Smooth muscle cell (in vitro differentiated cells): ENCODE data around the gene RBM5. TPM values are rescaled to one million over a fixed set of nuclear protein-coding genes. Genes with fewer than 3 reads are reported as not detected.

Experiments
- DNase-seq: peaks from one replicate; lab custom pipeline; 2025; ENCODE audit not compliant: unreplicated experiment; lab: John Stamatoyannopoulos, UW
- H2AFZ ChIP-seq: fragments of 200-600 bp; sonication (generic); 2 replicates; pipeline ENCODE4 v1.6.0; 2016; ENCODE audit warnings: antibody characterized with exemption, low read depth, mild to moderate bottlenecking
- H3F3A ChIP-seq: fragments of 200-600 bp; sonication (generic); 2 replicates; pipeline ENCODE4 v1.6.0; 2017; ENCODE audit warnings: antibody characterized with exemption, low read depth
- H3K27ac ChIP-seq: fragments of 200-600 bp; sonication (generic); 2 replicates; pipeline ENCODE4 v1.5.1; 2016; ENCODE audit warnings: low read depth, mild to moderate bottlenecking
- H3K27me3 ChIP-seq: fragments of 200-600 bp; sonication (generic); 2 replicates; pipeline ENCODE4 v1.6.1; 2016; ENCODE audit warnings: low read depth, mild to moderate bottlenecking
- H3K36me3 ChIP-seq: fragments of 200-600 bp; sonication (generic); 2 replicates; pipeline ENCODE4 v1.5.1; 2016; ENCODE audit warnings: low read depth
- H3K4me1 ChIP-seq: fragments of 200-600 bp; sonication (generic); 2 replicates; pipeline ENCODE4 v1.5.1; 2016; ENCODE audit warnings: low read depth
- H3K4me2 ChIP-seq: fragments of 200-600 bp; sonication (generic); 2 replicates; pipeline ENCODE4 v1.6.0; 2016; ENCODE audit warnings: mild to moderate bottlenecking
- H3K4me3 ChIP-seq: fragments of 200-600 bp; sonication (generic); 2 replicates; pipeline ENCODE4 v1.5.1; 2016; ENCODE audit warnings: mild to moderate bottlenecking
- H3K79me2 ChIP-seq: fragments of 200-600 bp; sonication (generic); 2 replicates; pipeline ENCODE4 v1.6.0; 2016; ENCODE audit warnings: low read depth, mild to moderate bottlenecking
- H3K9ac ChIP-seq: fragments of 200-600 bp; sonication (generic); 2 replicates; pipeline ENCODE4 v1.6.0; 2016; ENCODE audit warnings: low read depth
- H3K9me3 ChIP-seq: fragments of 200-600 bp; sonication (generic); replicated peaks from 2 replicates; pipeline ENCODE4 v1.5.1; 2016; ENCODE audit warnings: low read depth
- H4K20me1 ChIP-seq: fragments of 200-600 bp; sonication (generic); 2 replicates; pipeline ENCODE4 v1.6.0; 2016; ENCODE audit warnings: low read depth
- WGBS: methylation state at CpG from one replicate; pipeline ENCODE4 v1.1.7; 2016; ENCODE audit warnings: low lambda C conversion rate; 5-methylcytosine and 5-hydroxymethylcytosine counted together
- polyA plus RNA-seq: library from polyadenylated mRNA; unstranded; fragments of >200 nt; fragmentation: Nextera tagmentation; extraction: Ambion mirVana; gene quantifications from 2 replicates; pipeline ENCODE4 v1.2.1, GENCODE V29; 2016
- total RNA-seq: library from RNA; depleted of rRNA; stranded (reverse); fragments of >200 nt; gene quantifications from 2 replicates; pipeline ENCODE4 v1.2.3, GENCODE V29; 2014
- TF ChIP-seq, protein P1 (sequence below): fragments of 200-600 bp; sonication (generic); IDR thresholded peaks from 2 replicates; pipeline ENCODE4 v1.5.1; 2017; ENCODE audit warnings: borderline replicate concordance, mild to moderate bottlenecking, antibody characterized with exemption; ENCODE audit not compliant: insufficient read depth, poor library complexity, severe bottlenecking

Gene RBM5
- total and polyA plus RNA-seq, 2 experiments from 2014 or later: 56.0 to 151 TPM

DNA sequence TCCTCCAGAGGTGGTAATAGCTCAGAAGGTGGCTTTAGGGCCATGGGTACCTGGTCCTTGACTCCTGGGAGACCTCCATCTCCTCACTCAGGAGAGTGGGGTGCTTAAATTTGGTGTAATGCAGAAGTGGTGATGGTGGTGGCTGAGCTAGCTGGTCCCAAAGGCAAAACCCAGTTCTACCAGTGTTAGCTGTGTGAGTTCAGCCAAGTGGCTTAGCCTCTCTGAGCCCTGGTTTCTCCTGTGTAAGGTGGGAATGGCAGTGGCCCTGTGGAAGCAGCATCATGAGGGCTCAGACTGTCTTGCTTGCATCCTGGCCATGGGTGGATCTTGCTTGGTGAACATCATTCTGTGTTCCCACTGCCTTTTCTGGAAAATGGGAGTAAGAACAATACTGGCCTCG is 75.8 kb downstream of the RBM5 start:
- DNase-seq: no peak
- Histone ChIP-seq H3K27me3 (no peaks in the 10 kb centered on the region), H3K4me1 (peaks cover 36% of the 10 kb centered on the region), H3K4me2 (no peak overlapping the region), H4K20me1 (peaks cover 51% of the 10 kb centered on the region), H3K27ac (no peak overlapping the region), H2AFZ (no peak overlapping the region), H3K9ac (no peak overlapping the region), H3F3A (no peaks in the 10 kb centered on the region), H3K79me2 (no peaks in the 10 kb centered on the region), H3K4me3 (no peak overlapping the region), H3K36me3 (no peaks in the 10 kb centered on the region), H3K9me3 (no peaks in the 10 kb centered on the region)
- TF ChIP-seq, protein P1, sequence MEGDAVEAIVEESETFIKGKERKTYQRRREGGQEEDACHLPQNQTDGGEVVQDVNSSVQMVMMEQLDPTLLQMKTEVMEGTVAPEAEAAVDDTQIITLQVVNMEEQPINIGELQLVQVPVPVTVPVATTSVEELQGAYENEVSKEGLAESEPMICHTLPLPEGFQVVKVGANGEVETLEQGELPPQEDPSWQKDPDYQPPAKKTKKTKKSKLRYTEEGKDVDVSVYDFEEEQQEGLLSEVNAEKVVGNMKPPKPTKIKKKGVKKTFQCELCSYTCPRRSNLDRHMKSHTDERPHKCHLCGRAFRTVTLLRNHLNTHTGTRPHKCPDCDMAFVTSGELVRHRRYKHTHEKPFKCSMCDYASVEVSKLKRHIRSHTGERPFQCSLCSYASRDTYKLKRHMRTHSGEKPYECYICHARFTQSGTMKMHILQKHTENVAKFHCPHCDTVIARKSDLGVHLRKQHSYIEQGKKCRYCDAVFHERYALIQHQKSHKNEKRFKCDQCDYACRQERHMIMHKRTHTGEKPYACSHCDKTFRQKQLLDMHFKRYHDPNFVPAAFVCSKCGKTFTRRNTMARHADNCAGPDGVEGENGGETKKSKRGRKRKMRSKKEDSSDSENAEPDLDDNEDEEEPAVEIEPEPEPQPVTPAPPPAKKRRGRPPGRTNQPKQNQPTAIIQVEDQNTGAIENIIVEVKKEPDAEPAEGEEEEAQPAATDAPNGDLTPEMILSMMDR: no peak
- WGBS: 73% methylated on average over 1 of the region's 1 CpG

DNA sequence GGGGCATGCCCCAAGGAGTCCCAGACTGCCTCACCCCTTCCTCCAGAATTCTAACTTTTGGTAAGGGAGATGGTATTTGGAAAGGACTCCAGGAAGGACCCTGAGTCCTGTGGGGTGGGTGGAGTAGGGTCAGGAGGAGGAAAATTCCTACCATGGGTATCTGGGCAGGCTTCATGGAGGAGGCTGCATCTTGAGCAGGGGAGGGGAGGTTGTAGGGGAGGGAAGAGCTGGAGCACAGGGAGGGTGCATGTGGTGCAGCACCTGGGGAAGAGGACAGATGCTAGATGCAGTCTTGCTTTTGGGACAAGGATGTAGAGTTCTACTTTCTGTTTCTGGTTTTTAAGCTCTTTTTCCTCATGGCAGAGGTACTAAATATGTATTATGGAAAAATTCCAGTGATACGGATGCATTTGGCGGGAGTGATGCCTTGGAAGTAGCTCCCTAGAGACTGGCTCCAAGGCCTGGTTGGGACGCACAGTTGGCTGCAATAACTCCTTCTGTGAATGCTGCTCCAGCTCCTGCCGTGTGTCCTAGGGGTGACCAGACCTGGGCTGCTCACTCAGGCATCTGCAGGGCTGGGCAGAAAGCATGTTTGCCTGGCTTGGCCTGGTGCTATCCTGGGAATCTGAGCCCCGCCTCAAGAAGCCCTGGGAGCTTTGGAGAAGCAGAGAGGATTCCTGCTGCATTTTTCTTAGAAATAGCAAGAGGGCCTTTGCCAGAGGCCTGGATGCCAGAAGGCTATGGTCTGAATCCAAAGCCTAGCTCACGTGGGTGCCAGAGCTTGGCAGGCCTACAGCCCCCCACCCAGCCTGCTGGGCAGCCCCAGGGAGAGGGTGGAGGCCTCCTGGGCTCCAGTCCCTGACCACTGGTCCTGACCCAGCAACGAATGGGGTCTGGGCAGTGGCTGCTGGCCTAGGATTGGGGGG is 76.5 kb downstream of the RBM5 start:
- no peak for DNase-seq
- Histone ChIP-seq H3K36me3 (no peaks in the 10 kb centered on the region), H3K4me2 (no peak overlapping the region), H3K4me1 (peaks cover 38% of the 10 kb centered on the region), H3F3A (no peaks in the 10 kb centered on the region), H3K27ac (no peak overlapping the region), H4K20me1 (peaks cover 53% of the 10 kb centered on the region), H3K27me3 (no peaks in the 10 kb centered on the region), H3K79me2 (no peaks in the 10 kb centered on the region), H3K9me3 (no peaks in the 10 kb centered on the region), H3K4me3 (no peak overlapping the region), H2AFZ (no peak overlapping the region), H3K9ac (no peak overlapping the region)
- 72% methylated on average over 7 of the region's 7 CpGs for WGBS
- TF ChIP-seq, protein P1: no peak

DNA sequence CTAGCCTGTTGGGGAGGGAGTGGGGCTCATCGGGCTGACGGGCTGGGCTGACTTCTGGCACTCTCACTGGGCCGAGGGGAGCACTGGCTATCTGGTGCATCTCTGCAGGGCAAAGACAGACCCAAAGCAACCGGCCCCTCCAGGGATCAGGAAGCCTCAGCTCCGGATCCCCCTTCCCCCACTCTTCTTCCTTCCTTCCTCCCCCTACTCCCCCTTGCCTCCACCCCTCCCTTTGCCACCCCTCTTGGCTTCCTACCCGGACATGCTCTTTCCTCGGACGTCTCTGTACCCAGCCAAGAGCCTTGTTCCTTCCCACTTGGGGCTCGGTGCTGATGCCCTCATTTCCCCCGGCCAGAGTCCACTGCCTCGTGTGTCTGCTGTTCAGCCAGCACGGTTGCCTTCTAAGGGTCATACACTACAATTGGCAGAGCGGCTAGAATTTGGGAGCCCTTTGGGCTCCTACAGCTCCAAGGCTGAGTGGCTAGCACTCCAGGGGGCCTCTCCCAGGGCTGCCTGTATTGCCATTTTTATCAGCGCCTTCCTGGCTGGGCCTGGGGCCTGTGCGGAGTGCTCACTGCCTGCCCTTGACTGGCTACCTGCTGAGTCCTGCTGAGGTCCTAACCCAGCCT is 77.3 kb downstream of the RBM5 start:
- peaks cover 54% of the 10 kb centered on the region for H4K20me1 ChIP-seq
- no peak overlapping the region for H2AFZ ChIP-seq
- no peaks in the 10 kb centered on the region for H3F3A ChIP-seq
- no peak overlapping the region for H3K27ac ChIP-seq
- H3K9me3 ChIP-seq: no peaks in the 10 kb centered on the region
- no peak overlapping the region for H3K4me2 ChIP-seq
- H3K4me3 ChIP-seq: no peak overlapping the region
- H3K27me3 ChIP-seq: no peaks in the 10 kb centered on the region
- no peaks in the 10 kb centered on the region for H3K36me3 ChIP-seq
- TF ChIP-seq, protein P1: no peak
- no peak overlapping the region for H3K9ac ChIP-seq
- peaks cover 45% of the 10 kb centered on the region for H3K4me1 ChIP-seq
- DNase-seq: no peak
- no peaks in the 10 kb centered on the region for H3K79me2 ChIP-seq
- 75% methylated on average over 15 of the region's 15 CpGs for WGBS
